CD14-positive monocyte (primary cell): ENCODE results near the gene KIAA0753. TPM values are rescaled to one million over a fixed set of nuclear protein-coding genes. Genes with fewer than 3 reads are reported as not detected.

Experiments
- DNase-seq, 3 donors: peaks; one replicate each; pipeline ENCODE4 v3.0.0-alpha.2; 2011 to 2022
- H2AFZ ChIP-seq: 2 replicates; pipeline ENCODE4 v1.6.0; 2012; ENCODE audit warnings: mild to moderate bottlenecking, low read depth, low read length, inconsistent platforms; ENCODE audit not compliant: insufficient read depth, poor library complexity, severe bottlenecking
- H3K27ac ChIP-seq, 2 donors: 1 replicate in 1 of 2; 2 replicates in 1 of 2; pipeline ENCODE4 v1.5.1; 2012 to 2013; ENCODE audit warnings: low read length in 2 of 2, control low read depth in 1 of 2, inconsistent platforms in 1 of 2, low read depth in 1 of 2, mild to moderate bottlenecking in 1 of 2
- H3K27me3 ChIP-seq, 2 donors: one replicate each; pipeline versions ENCODE4 v1.6.0 to v1.6.1; 2011 to 2013; ENCODE audit warnings: low read length in 2 of 2; ENCODE audit not compliant: control insufficient read depth in 2 of 2, insufficient read depth in 2 of 2
- H3K36me3 ChIP-seq, 2 donors: replicated peaks in 1 of 2; 1 replicate in 1 of 2; 2 replicates in 1 of 2; pipeline versions ENCODE4 v1.5.1 to v1.6.1; 2012 to 2013; ENCODE audit warnings: low read length in 2 of 2, control low read depth in 1 of 2, inconsistent platforms in 1 of 2, mild to moderate bottlenecking in 1 of 2; ENCODE audit not compliant: insufficient read depth in 2 of 2, control insufficient read depth in 1 of 2
- H3K4me1 ChIP-seq, 2 donors: 1 replicate in 1 of 2; 2 replicates in 1 of 2; pipeline versions ENCODE4 v1.5.1 to v1.6.1; 2012 to 2013; ENCODE audit warnings: low read length in 2 of 2, control low read depth in 1 of 2, inconsistent platforms in 1 of 2, mild to moderate bottlenecking in 1 of 2, moderate library complexity in 1 of 2; ENCODE audit not compliant: insufficient read depth in 2 of 2, control insufficient read depth in 1 of 2
- H3K4me2 ChIP-seq: replicated peaks from 2 replicates; pipeline ENCODE3; 2012; ENCODE audit warnings: low read length, moderate library complexity, mild to moderate bottlenecking; ENCODE audit not compliant: poor library complexity, severe bottlenecking; ENCODE audit errors: extremely low read depth
- H3K4me3 ChIP-seq, 3 experiments: fragments of 200-600 bp in 1 of 3; sonication (generic) in 1 of 3; replicated peaks in 1 of 3; 1 replicate in 2 of 3; 2 replicates in 1 of 3; pipeline ENCODE4 v1.5.1; 2011 to 2013; ENCODE audit warnings: low read length in 3 of 3, mild to moderate bottlenecking in 3 of 3, control low read depth in 2 of 3, low read depth in 2 of 3, inconsistent platforms in 1 of 3, moderate library complexity in 1 of 3
- H3K79me2 ChIP-seq: 2 replicates; pipeline ENCODE4 v1.6.0; 2012; ENCODE audit warnings: mild to moderate bottlenecking, control low read depth, inconsistent platforms, low read length, moderate library complexity; ENCODE audit not compliant: insufficient read depth
- H3K9ac ChIP-seq: 2 replicates; pipeline ENCODE4 v1.6.0; 2017; ENCODE audit warnings: low read length, mild to moderate bottlenecking; ENCODE audit not compliant: insufficient read depth, poor library complexity, severe bottlenecking
- H3K9me3 ChIP-seq, 2 donors: replicated peaks in 1 of 2; 1 replicate in 1 of 2; 2 replicates in 1 of 2; pipeline versions ENCODE4 v1.5.1 to v1.6.1; 2012 to 2013; ENCODE audit warnings: low read length in 2 of 2, control low read depth in 1 of 2; ENCODE audit not compliant: control insufficient read depth in 1 of 2, insufficient read depth in 1 of 2
- H4K20me1 ChIP-seq: 2 replicates; pipeline ENCODE4 v1.6.0; 2012; ENCODE audit warnings: mild to moderate bottlenecking, low read length, control low read depth, moderate library complexity; ENCODE audit not compliant: insufficient read depth
- H3K27ac Mint-ChIP-seq, 7 donors: one replicate each; pipeline ENCODE4 v1.8.0; 2020; ENCODE audit warnings: mild to moderate bottlenecking in 7 of 7, mixed read lengths in 7 of 7, moderate library complexity in 6 of 7, inconsistent platforms in 2 of 7
- H3K27me3 Mint-ChIP-seq, 3 donors: one replicate each; pipeline ENCODE4 v1.8.0; 2021 to 2022; ENCODE audit warnings: low read depth in 3 of 3, mild to moderate bottlenecking in 3 of 3, mixed read lengths in 3 of 3, moderate library complexity in 3 of 3, inconsistent platforms in 1 of 3
- H3K36me3 Mint-ChIP-seq, 2 donors: one replicate each; pipeline ENCODE4 v1.8.0; 2020; ENCODE audit warnings: mixed read lengths in 2 of 2, inconsistent platforms in 1 of 2, mild to moderate bottlenecking in 1 of 2
- H3K4me1 Mint-ChIP-seq: one replicate; pipeline ENCODE4 v1.8.0; 2020; ENCODE audit warnings: mild to moderate bottlenecking, mixed read lengths
- H3K4me3 Mint-ChIP-seq, 2 donors: one replicate each; pipeline ENCODE4 v1.8.0; 2020; ENCODE audit warnings: mild to moderate bottlenecking in 2 of 2, mixed read lengths in 2 of 2, moderate library complexity in 1 of 2
- H3K9me3 Mint-ChIP-seq, 7 donors: one replicate each; pipeline ENCODE4 v1.8.0; 2020 to 2022; ENCODE audit warnings: mixed read lengths in 7 of 7, mild to moderate bottlenecking in 6 of 7, moderate library complexity in 6 of 7, inconsistent platforms in 2 of 7
- CTCF ChIP-seq: fragments of 200-600 bp; IDR thresholded peaks from one replicate; pipeline ENCODE4 v1.8.0; 2022; ENCODE audit warnings: antibody characterized with exemption, mild to moderate bottlenecking
- WGBS: methylation state at CpG from one replicate; pipeline ENCODE4 v1.1.5; 2013; ENCODE audit warnings: missing lambda C conversion rate; ENCODE audit not compliant: insufficient coverage; 5-methylcytosine and 5-hydroxymethylcytosine counted together
- intact Hi-C, 2 donors: fragments of 100-400 bp; cut with micrococcal nuclease; formaldehyde crosslinking; loops; one replicate each; pipeline versions ENCODE4 v1.15.0 to v1.15.1; 2023
- polyA plus RNA-seq, 3 donors: library from polyadenylated mRNA; depleted of rRNA in 1 of 3; unstranded in 2 of 3; stranded (reverse) in 1 of 3; fragments of 300-500 nt in 2 of 3; fragments of >200 nt in 1 of 3; fragmentation: Illumina TruSeq in 2 of 3; gene quantifications; 1 replicate in 2 of 3; 2 replicates in 1 of 3; pipeline ENCODE4 v1.2.3, GENCODE V29; 2012 to 2021

Gene KIAA0753
- polyA plus RNA-seq, 3 donors: 1.7 to 6.6 (median 3.5) TPM

- no peak for TF ChIP-seq CTCF
- H3K27me3 Mint-ChIP-seq: peaks cover 20 to 42% (median 34%) of the 10 kb centered on the region in 3 donors
- Histone ChIP-seq H3K4me3 (no peak overlapping the region), H3K4me2 (no peak overlapping the region), H3K27ac (no peak overlapping the region), H2AFZ (no peak overlapping the region), H3K9me3 (no peaks in the 10 kb centered on the region), H3K79me2 (no peaks in the 10 kb centered on the region), H3K27me3 (no peaks in the 10 kb centered on the region), H3K9ac (no peak overlapping the region), H4K20me1 (no peaks in the 10 kb centered on the region), H3K36me3 (no peaks in the 10 kb centered on the region), H3K4me1 (no peaks in the 10 kb centered on the region)
- no peak overlapping the region for H3K4me3 Mint-ChIP-seq
- intact Hi-C loops: no loop called here
- H3K27ac Mint-ChIP-seq: no peak overlapping the region
- no peaks in the 10 kb centered on the region for H3K4me1 Mint-ChIP-seq
- DNase-seq: no peak
- peaks cover 0 to 2% (median 0%) of the 10 kb centered on the region in 7 donors for H3K9me3 Mint-ChIP-seq
- no peaks in the 10 kb centered on the region for H3K36me3 Mint-ChIP-seq
- WGBS: 100% methylated on average over 4 of the region's 4 CpGs
Observed at GRCh38 chr17:6686026-6686425, 45.5 kb upstream of the KIAA0753 start.

- Mint-ChIP-seq H3K9me3 (peaks cover 0 to 2% (median 0%) of the 10 kb centered on the region in 7 donors), H3K4me1 (no peaks in the 10 kb centered on the region), H3K36me3 (no peaks in the 10 kb centered on the region), H3K27me3 (peaks cover 25 to 46% (median 37%) of the 10 kb centered on the region in 3 donors), H3K27ac (no peak overlapping the region), H3K4me3 (no peak overlapping the region)
- Histone ChIP-seq H3K79me2 (no peaks in the 10 kb centered on the region), H3K36me3 (no peaks in the 10 kb centered on the region), H3K4me1 (no peaks in the 10 kb centered on the region), H3K9me3 (no peaks in the 10 kb centered on the region), H3K9ac (no peak overlapping the region), H3K27ac (no peak overlapping the region), H2AFZ (no peak overlapping the region), H4K20me1 (no peaks in the 10 kb centered on the region), H3K4me3 (no peak overlapping the region), H3K27me3 (peaks cover 0 to under 1% of the 10 kb centered on the region in 2 donors), H3K4me2 (no peak overlapping the region)
- intact Hi-C loops: no loop called here
- DNase-seq: no peak
- no peak for TF ChIP-seq CTCF
- 94% methylated on average over 13 of the region's 14 CpGs for WGBS
Observed at GRCh38 chr17:6684881-6685767, 44.6 kb upstream of the KIAA0753 start.
